GM19452 (cell line): ENCODE results near the gene JAZF1.

Experiments
- ATAC-seq: cut with Tn5 transposase; IDR thresholded peaks from one replicate; pipeline ENCODE4 v1.9.1; 2021; ENCODE audit not compliant: unreplicated experiment

The JAZF1 gene

DNA sequence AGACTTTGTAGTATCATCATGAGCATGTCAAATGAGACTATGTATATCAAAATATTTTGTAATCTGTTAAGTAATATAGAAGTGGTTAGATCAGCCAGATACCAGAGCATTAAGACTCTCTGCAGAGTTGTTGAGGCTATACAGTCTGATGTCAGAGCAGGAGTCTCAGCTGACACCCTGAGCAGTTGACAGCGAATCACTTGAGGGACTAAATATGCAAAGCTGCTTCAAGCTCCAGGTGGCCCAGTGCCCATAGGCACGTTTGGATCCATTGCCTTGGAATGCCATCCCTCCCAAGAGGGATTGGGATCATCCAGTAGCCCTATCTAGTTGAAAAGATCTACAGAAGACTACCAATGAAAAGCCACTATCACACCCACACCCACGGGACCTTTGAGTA lies 230.5 kb downstream of the JAZF1 start:
- ATAC-seq: no peak

- no peak for ATAC-seq
Observed at GRCh38 chr7:27948861-27949260, 231.7 kb downstream of the JAZF1 start.

GRCh38 chr7:27947586-27948278 lies 232.9 kb downstream of the JAZF1 start:
- no peak for ATAC-seq

- ATAC-seq: no peak
Observed at GRCh38 chr7:27946351-27946750, 234.2 kb downstream of the JAZF1 start.

DNA sequence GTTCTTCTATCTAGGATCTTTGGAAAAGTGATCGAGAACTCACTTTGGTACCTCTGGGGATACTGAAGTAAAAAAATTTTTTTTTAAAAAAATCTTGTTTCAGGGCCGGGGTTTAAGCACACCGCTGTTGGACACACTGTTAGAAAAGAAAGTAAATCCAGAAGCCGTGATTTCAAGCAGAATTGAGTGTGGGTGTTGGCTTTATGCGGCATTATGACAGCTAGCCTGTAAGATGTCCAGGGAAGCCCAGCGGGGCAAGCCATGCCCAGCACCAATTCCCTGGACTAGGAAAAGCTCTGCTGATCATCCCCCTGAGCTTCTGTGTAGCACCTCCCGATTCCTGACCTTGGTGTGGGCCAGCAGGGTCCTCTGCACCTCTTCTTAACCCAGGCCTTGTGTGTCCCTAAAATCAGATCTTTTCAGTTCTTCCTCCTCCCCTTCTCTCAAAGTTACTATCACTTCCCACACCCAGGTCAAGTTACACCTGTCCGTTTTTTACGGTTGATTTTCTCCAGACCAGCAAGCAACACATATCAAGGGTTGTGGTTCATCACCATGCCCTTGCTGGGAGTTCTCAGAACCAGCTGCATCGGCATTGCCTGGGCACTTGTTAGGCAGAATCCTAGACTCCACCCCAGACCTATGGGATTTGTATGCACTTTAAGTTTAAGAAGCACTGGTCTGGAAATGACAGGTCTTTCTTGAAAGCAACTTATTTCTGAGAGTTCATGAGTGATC lies 235.4 kb downstream of the JAZF1 start:
- ATAC-seq: no peak

DNA sequence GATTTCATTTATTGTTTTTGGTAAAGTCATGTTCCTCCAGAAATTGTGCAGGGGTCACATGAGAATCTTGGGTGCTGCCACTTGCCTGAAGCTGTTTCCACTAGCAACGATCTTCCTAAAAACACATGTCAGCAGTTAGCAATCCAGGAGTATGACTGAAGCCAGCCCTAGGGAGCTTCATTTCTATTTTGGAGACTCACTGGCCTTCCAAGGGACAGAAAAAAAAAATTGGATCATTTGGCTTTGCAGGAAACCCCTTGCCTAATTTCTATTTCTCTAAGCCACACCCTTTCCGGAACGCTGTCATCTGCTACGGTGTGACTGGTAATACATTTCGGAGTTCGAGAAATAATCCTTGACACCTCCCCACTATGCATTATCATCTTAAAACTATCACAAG lies 236.0 kb downstream of the JAZF1 start:
- no peak for ATAC-seq

DNA sequence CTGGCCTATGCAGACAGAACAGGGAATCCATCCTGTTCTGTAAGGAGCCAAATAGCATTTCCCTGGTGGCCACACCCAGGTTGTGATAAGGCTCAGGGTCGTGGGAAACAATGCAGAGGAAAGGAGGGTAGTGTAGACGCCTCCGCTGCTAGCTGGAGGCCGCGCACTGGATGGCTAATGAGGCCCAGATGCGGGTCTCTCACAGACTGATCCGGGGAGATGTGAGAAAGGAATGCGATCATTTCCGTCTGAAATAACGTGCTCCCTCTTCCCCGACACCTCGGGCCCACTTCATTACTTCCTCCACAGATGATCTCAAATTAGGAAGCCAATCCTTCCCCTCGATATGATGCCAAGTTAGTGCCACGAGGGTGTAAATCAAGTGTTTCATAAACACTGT lies 237.4 kb downstream of the JAZF1 start:
- ATAC-seq: no peak

DNA sequence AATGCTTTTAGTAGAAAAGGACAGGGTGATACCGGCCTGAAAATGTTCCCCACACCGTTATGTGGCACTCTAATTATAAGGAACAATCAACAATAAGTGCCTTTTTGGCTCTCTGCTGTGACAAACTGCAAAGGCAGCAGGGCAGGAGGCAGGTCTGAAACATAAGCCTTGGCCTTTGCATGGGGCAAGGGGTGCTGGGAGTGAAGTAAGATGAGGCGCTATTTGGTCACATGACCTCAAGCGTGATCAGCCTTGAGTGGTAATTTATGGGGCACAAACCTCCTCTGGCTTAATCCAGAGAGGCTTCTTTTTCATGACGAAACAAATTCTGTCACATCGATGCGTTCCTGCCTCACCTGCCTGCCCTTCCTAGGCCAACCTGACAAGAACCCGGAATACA lies 237.9 kb downstream of the JAZF1 start:
- no peak for ATAC-seq

DNA sequence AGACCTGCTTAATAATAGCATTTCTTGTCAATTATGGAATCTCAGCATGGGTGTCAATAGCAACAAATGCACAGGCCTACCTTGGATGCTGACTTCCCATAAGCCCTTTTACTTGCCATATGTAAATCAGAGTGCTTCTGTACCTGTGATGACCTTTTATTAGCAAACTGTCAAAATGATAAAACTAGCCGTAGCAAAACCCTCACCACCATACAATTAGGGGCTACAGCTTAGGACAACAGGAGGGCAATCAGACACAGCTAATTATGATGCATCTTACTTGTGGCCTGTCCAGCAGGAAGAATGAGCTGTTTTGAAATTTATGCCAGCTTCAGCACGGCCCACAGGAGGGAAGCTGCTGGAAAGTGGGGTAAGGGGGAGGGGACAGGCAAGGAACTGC lies 239.1 kb downstream of the JAZF1 start:
- no peak for ATAC-seq

DNA sequence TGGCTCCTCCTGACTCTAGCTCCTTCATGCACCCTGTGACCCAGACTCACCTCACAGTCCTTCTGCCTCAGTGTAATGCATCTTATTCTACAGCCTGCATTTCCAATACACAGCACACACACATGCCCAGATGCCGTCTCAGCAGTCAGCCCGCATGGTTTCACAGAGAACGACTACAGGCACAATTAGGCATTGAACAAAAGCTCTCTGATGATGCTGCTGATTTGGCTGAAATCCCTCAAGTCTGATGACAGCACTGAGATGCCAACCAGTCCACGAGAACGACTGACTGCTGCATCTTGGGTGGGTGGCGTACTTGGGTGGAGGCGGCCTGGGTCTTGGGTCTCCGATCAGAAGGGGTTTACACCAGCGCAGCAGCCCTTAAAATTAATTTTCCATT lies 240.3 kb downstream of the JAZF1 start:
- ATAC-seq: no peak

DNA sequence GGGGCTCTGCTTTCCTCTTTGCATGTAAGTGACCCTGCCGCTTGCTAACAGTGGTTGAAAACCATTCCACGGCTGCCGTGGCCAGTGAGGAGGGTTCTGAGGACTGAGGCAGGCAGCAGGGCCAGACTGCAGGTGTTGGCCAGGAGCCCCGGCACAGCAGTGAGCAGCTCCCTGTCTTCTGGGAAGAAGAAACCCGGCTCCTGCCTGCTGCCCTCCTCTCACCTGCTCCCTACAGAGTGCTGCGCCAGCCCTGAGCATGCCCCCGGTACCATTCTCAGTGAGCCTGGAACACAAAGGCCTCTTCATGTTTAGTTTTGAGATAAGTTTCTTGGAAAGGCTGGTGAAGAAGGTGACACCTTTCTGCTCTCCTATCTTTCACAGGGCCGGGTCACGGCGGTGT lies 240.7 kb downstream of the JAZF1 start:
- ATAC-seq: no peak

- no peak for ATAC-seq
Observed at GRCh38 chr7:27936768-27937102, 243.9 kb downstream of the JAZF1 start.

DNA sequence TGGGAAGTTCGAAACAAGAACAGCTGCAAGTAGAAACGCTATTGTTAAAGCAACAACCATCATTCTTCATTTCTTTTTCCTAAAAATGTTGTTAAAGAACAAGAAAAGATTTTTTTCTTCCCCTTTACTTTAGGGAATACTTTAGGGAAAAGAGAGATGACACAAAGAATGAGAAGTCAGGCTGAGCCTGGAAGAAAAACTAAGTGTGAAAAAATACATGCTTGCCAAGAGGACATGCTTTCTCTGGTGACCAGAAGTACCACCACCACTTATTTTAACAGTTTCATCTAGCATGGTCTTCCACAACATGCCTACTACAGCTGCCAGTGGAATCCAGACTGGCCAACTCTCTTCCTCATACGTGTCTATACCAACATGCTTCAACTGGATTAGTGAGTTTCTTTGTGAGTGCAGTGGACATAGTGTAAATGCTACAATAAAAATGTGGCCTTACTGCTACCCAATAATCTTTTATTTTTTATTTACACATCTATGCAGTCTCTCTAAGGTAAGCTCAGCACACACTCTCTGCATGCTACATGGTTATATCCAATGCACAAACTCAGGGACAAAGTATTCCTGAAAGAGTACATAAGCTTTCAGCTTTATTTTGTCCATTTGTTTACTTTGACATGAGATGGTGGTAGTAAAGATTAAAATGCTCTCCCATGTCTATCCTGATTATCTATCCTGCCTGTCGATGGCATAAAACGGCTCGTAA lies 244.4 kb downstream of the JAZF1 start:
- ATAC-seq: no peak

GRCh38 chr7:27933671-27934565 lies 246.7 kb downstream of the JAZF1 start:
- no peak for ATAC-seq

GRCh38 chr7:27930910-27931476 lies 249.6 kb downstream of the JAZF1 start:
- ATAC-seq: no peak

DNA sequence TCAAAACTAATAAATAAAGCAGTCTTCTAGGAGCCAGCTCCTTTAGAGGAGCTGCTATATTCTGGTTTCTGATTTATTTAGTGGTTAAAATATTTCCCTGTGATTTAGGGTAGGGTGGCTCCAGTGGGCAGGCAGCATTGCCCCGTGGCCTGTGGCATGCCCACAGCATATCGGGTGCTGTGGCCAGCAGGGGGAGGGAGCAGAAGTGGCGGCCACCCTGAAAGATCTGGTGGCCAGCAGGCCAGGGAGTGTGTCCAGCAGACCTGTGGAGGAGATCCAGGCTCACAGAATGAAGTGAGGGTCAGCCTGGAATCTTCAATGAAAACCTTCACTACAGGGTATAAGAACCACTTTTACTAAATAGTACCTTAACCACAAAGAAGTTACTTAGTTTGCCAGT lies 251.5 kb downstream of the JAZF1 start:
- no peak for ATAC-seq

- ATAC-seq: no peak
Observed at GRCh38 chr7:27928001-27928400, 252.6 kb downstream of the JAZF1 start.

- ATAC-seq: peak; percentile 44
Observed at GRCh38 chr7:27925573-27926201, 254.9 kb downstream of the JAZF1 start.

- ATAC-seq: no peak
Observed at GRCh38 chr7:27923642-27923980, 257.0 kb downstream of the JAZF1 start.

DNA sequence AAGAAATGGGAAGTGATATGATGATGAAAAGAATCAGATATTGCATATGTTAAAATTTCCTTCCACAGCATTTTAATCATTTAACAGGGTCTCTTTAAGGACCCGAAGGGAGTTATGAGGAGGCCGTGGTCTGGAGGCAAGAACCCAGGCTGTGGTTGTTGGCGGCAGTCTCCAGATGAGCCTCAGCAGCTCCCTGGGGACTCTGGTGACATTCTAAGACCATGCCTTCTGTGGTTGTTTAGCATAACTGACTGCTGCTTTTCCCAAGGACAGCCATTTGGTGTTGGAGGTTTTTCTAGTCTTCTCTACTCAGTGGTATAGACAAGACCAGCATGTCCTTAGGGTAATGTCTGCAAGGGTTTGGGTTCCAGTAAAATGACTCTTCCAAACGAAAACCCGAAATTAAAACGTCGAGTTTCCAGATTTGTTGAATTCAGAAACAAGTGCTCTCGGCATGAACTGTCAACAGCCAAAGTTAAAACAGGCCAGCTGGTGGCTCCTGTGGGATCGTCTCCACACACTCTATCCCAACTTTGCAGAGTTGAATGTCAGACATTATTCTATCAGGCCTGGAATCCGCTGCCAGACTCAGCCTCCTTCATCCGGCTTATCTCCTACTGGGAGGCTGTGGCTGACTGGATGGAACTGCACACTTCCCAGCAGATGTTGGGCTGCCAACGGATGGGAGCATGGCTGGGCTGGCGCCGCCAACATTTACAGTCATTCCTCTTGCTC lies 257.5 kb downstream of the JAZF1 start:
- ATAC-seq: peak; percentile 62
